ENCODE results near the gene COL25A1.

COL25A1 gene

GRCh38 chr4:109014593-109015412, 287.7 kb downstream of the COL25A1 start:
- FAIRE-seq (no peak), DNase-seq (ENCODE audit: insufficient read length) (no peak)
- TF ChIP-seq POLR2AphosphoS5 (IDR thresholded peaks at IDR 0.05; ENCODE audit: low read depth, low read length), result no peak
- no peak for TF ChIP-seq TAF1 (IDR thresholded peaks at IDR 0.05; ENCODE audit: borderline replicate concordance, low read depth, low read length)
- TF ChIP-seq POLR2A (IDR thresholded peaks at IDR 0.05; ENCODE audit: low read depth, low read length), result no peak

- no peak for FAIRE-seq
- DNase-seq (ENCODE audit: insufficient read length), result no peak
- TF ChIP-seq POLR2A (IDR thresholded peaks at IDR 0.05; ENCODE audit: low read depth, low read length), result no peak
- no peak for TF ChIP-seq POLR2AphosphoS5 (IDR thresholded peaks at IDR 0.05; ENCODE audit: low read depth, low read length)
- no peak for TF ChIP-seq TAF1 (IDR thresholded peaks at IDR 0.05; ENCODE audit: borderline replicate concordance, low read depth, low read length)
These were observed 290.1 kb downstream of the COL25A1 start for GRCh38 chr4:109012286-109012880.

- DNase-seq (ENCODE audit: insufficient read length), result no peak
- no peak for FAIRE-seq
- TF ChIP-seq TAF1 (IDR thresholded peaks at IDR 0.05; ENCODE audit: borderline replicate concordance, low read depth, low read length), result no peak
- no peak for TF ChIP-seq POLR2AphosphoS5 (IDR thresholded peaks at IDR 0.05; ENCODE audit: low read depth, low read length)
- TF ChIP-seq POLR2A (IDR thresholded peaks at IDR 0.05; ENCODE audit: low read depth, low read length), result no peak
These were observed 291.0 kb downstream of the COL25A1 start for GRCh38 chr4:109011241-109012026.

- no peak for TF ChIP-seq POLR2A (IDR thresholded peaks at IDR 0.05; ENCODE audit: low read depth, low read length)
- TF ChIP-seq TAF1 (IDR thresholded peaks at IDR 0.05; ENCODE audit: borderline replicate concordance, low read depth, low read length), result no peak
- no peak for TF ChIP-seq POLR2AphosphoS5 (IDR thresholded peaks at IDR 0.05; ENCODE audit: low read depth, low read length)
- no peak for DNase-seq (ENCODE audit: insufficient read length)
- FAIRE-seq, result no peak
These were observed 291.9 kb downstream of the COL25A1 start for GRCh38 chr4:109010521-109010920.

GRCh38 chr4:109009909-109010308, 292.5 kb downstream of the COL25A1 start:
- DNase-seq (ENCODE audit: insufficient read length) (no peak), FAIRE-seq (no peak)
- TF ChIP-seq POLR2AphosphoS5 (IDR thresholded peaks at IDR 0.05; ENCODE audit: low read depth, low read length) (no peak), POLR2A (IDR thresholded peaks at IDR 0.05; ENCODE audit: low read depth, low read length) (no peak), TAF1 (IDR thresholded peaks at IDR 0.05; ENCODE audit: borderline replicate concordance, low read depth, low read length) (no peak)

- TF ChIP-seq TAF1 (IDR thresholded peaks at IDR 0.05; ENCODE audit: borderline replicate concordance, low read depth, low read length) (no peak), POLR2AphosphoS5 (IDR thresholded peaks at IDR 0.05; ENCODE audit: low read depth, low read length) (no peak), POLR2A (IDR thresholded peaks at IDR 0.05; ENCODE audit: low read depth, low read length) (no peak)
- DNase-seq (ENCODE audit: insufficient read length), result no peak
- FAIRE-seq, result no peak
These were observed 294.5 kb downstream of the COL25A1 start for GRCh38 chr4:109007976-109008375.

GRCh38 chr4:109005523-109005922, 296.9 kb downstream of the COL25A1 start:
- TF ChIP-seq TAF1 (IDR thresholded peaks at IDR 0.05; ENCODE audit: borderline replicate concordance, low read depth, low read length) (no peak), POLR2A (IDR thresholded peaks at IDR 0.05; ENCODE audit: low read depth, low read length) (no peak), POLR2AphosphoS5 (IDR thresholded peaks at IDR 0.05; ENCODE audit: low read depth, low read length) (no peak)
- DNase-seq (ENCODE audit: insufficient read length) (no peak), FAIRE-seq (no peak)

GRCh38 chr4:109004418-109004817, 298.0 kb downstream of the COL25A1 start:
- TF ChIP-seq TAF1 (IDR thresholded peaks at IDR 0.05; ENCODE audit: borderline replicate concordance, low read depth, low read length), result no peak
- no peak for TF ChIP-seq POLR2A (IDR thresholded peaks at IDR 0.05; ENCODE audit: low read depth, low read length)
- no peak for TF ChIP-seq POLR2AphosphoS5 (IDR thresholded peaks at IDR 0.05; ENCODE audit: low read depth, low read length)
- DNase-seq (ENCODE audit: insufficient read length) (no peak), FAIRE-seq (no peak)

- TF ChIP-seq POLR2A (IDR thresholded peaks at IDR 0.05; ENCODE audit: low read depth, low read length), result no peak
- FAIRE-seq, result no peak
- DNase-seq (ENCODE audit: insufficient read length), result no peak
These were observed 298.5 kb downstream of the COL25A1 start for GRCh38 chr4:109003964-109004363.

- TF ChIP-seq TAF1 (IDR thresholded peaks at IDR 0.05; ENCODE audit: borderline replicate concordance, low read depth, low read length) (no peak), POLR2A (IDR thresholded peaks at IDR 0.05; ENCODE audit: low read depth, low read length) (no peak), POLR2AphosphoS5 (IDR thresholded peaks at IDR 0.05; ENCODE audit: low read depth, low read length) (no peak)
- no peak for FAIRE-seq
- DNase-seq (ENCODE audit: insufficient read length), result no peak
These were observed 310.7 kb downstream of the COL25A1 start for GRCh38 chr4:108991551-108992328.

All from GM12892 (cell line).